Ishikawa (cell line): ENCODE results near the gene AVPR1B.

Source experiments
- CEBPB ChIP-seq: IDR thresholded peaks from 2 replicates; pipeline ENCODE4 v1.6.1; 2012
- EGR1 ChIP-seq: IDR thresholded peaks from 2 replicates; pipeline ENCODE4 v1.6.1; 2012
- FOXM1 ChIP-seq: IDR thresholded peaks from 2 replicates; pipeline ENCODE4 v1.6.1; 2012; ENCODE audit warnings: low read depth, borderline replicate concordance
- MAX ChIP-seq: IDR thresholded peaks from 2 replicates; pipeline ENCODE4 v1.6.1; 2012
- REST ChIP-seq: IDR thresholded peaks from 2 replicates; pipeline ENCODE4 v1.6.1; 2012; ENCODE audit warnings: low read depth, mild to moderate bottlenecking
- USF1 ChIP-seq: IDR thresholded peaks from 2 replicates; pipeline ENCODE4 v1.6.1; 2012
- YY1 ChIP-seq: IDR thresholded peaks from 2 replicates; pipeline ENCODE4 v1.6.1; 2012; ENCODE audit warnings: low read depth

DNA sequence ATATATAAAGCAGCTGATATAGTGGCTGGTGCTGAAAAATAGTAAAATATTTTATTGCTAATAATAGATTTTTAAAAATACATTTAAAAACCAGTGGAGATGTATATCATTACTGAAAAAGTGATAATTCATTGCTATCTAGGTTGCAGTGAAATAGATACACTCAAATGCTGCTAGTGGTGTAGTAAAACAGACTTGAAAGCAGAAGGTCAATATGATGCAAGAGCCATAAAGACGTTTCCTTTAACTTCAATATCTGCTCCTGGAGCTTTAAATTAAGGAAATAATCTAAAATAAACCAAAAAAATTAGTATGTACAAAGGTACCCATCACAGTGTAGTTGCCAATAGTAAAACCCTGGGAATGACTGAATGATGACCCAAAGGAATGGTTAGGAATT, 38.1 kb downstream of the AVPR1B start:
- TF ChIP-seq EGR1 (no peak), USF1 (no peak), CEBPB (no peak), YY1 (no peak), MAX (no peak), REST (no peak), FOXM1 (no peak)
